SK-N-SH (cell line): Measurements from ENCODE around the gene KIFAP3.

Experiments
- CTCF ChIP-seq: fragments of 200-600 bp; sonication (generic); IDR thresholded peaks from 2 replicates; pipeline ENCODE4 v1.6.1; 2017; ENCODE audit warnings: antibody characterized with exemption, mild to moderate bottlenecking, moderate library complexity
- MXI1 ChIP-seq: IDR thresholded peaks from 2 replicates; pipeline ENCODE4 v1.6.1; 2012; ENCODE audit warnings: mild to moderate bottlenecking, low read depth, low read length, improper control_type of control experiment
- POLR2AphosphoS5 ChIP-seq: IDR thresholded peaks from 2 replicates; pipeline ENCODE4 v1.6.1; 2012; ENCODE audit warnings: low read depth, low read length
- RFX5 ChIP-seq: IDR thresholded peaks from 2 replicates; pipeline ENCODE4 v1.6.1; 2012; ENCODE audit warnings: mild to moderate bottlenecking, improper control_type of control experiment, low read length
- RXRA ChIP-seq: IDR thresholded peaks from 2 replicates; pipeline ENCODE4 v1.4.0; 2012; ENCODE audit warnings: low read depth, mild to moderate bottlenecking, borderline replicate concordance
- TEAD4 ChIP-seq: IDR thresholded peaks from 2 replicates; pipeline ENCODE4 v1.4.0; 2012; ENCODE audit warnings: mild to moderate bottlenecking, borderline replicate concordance; ENCODE audit not compliant: insufficient read depth
- TF ChIP-seq, protein P1 (sequence below): IDR thresholded peaks from 2 replicates; pipeline ENCODE4 v1.6.1; 2012; ENCODE audit warnings: mild to moderate bottlenecking, low read depth, low read length, moderate library complexity
- TF ChIP-seq, protein P2 (sequence below): IDR thresholded peaks from 2 replicates; pipeline ENCODE4; 2012

GRCh38 chr1:170010443-170010842 lies 64.1 kb downstream of the KIFAP3 start:
- no peak for TF ChIP-seq RXRA
- peak; percentile 60 for TF ChIP-seq CTCF
- TF ChIP-seq POLR2AphosphoS5, result no peak
- TF ChIP-seq, protein P1, sequence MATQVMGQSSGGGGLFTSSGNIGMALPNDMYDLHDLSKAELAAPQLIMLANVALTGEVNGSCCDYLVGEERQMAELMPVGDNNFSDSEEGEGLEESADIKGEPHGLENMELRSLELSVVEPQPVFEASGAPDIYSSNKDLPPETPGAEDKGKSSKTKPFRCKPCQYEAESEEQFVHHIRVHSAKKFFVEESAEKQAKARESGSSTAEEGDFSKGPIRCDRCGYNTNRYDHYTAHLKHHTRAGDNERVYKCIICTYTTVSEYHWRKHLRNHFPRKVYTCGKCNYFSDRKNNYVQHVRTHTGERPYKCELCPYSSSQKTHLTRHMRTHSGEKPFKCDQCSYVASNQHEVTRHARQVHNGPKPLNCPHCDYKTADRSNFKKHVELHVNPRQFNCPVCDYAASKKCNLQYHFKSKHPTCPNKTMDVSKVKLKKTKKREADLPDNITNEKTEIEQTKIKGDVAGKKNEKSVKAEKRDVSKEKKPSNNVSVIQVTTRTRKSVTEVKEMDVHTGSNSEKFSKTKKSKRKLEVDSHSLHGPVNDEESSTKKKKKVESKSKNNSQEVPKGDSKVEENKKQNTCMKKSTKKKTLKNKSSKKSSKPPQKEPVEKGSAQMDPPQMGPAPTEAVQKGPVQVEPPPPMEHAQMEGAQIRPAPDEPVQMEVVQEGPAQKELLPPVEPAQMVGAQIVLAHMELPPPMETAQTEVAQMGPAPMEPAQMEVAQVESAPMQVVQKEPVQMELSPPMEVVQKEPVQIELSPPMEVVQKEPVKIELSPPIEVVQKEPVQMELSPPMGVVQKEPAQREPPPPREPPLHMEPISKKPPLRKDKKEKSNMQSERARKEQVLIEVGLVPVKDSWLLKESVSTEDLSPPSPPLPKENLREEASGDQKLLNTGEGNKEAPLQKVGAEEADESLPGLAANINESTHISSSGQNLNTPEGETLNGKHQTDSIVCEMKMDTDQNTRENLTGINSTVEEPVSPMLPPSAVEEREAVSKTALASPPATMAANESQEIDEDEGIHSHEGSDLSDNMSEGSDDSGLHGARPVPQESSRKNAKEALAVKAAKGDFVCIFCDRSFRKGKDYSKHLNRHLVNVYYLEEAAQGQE, result no peak
- TF ChIP-seq, protein P2, sequence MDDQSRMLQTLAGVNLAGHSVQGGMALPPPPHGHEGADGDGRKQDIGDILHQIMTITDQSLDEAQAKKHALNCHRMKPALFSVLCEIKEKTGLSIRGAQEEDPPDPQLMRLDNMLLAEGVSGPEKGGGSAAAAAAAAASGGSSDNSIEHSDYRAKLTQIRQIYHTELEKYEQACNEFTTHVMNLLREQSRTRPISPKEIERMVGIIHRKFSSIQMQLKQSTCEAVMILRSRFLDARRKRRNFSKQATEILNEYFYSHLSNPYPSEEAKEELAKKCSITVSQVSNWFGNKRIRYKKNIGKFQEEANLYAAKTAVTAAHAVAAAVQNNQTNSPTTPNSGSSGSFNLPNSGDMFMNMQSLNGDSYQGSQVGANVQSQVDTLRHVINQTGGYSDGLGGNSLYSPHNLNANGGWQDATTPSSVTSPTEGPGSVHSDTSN, result no peak
- no peak for TF ChIP-seq RFX5
- TF ChIP-seq TEAD4, result no peak
- no peak for TF ChIP-seq MXI1
